ENCODE results near the gene EHMT1.

DNA sequence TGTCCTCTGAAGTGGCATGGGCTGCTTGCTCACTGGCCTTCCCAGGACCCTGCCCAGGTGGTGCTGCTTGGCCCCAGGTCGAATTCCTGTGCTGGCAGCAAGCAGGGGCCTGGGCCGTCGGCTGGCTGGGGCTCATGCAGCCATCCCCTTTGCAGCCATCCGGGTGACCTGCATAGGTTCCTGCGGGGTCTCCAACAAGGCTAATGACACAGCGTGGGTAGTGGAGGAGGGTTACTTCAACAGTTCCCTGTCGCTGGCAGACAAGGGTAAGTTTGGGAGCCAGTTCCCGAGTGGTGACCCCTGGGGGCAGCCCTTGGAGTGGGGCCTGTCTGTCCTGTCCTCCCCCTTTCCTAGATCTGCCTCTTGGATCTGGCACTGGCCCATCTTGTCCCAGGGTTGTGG, 6.1 kb upstream of the EHMT1 start:
- TF ChIP-seq YY1 (IDR thresholded peaks at IDR 0.05; ENCODE audit: low read depth) (no peak), REST (IDR thresholded peaks at IDR 0.05; ENCODE audit: low read depth) (no peak), ZBTB7A (IDR thresholded peaks at IDR 0.05; ENCODE audit: low read depth) (no peak; the same call in 1 of the 2 replicates), FOXM1 (IDR thresholded peaks at IDR 0.05; ENCODE audit: borderline replicate concordance, low read depth) (no peak), RAD21 (IDR thresholded peaks at IDR 0.05; ENCODE audit: low read depth) (no peak), EP300 (IDR thresholded peaks at IDR 0.05; ENCODE audit: borderline replicate concordance) (no peak), CREB1 (IDR thresholded peaks at IDR 0.05; ENCODE audit: low read depth) (no peak), TEAD4 (IDR thresholded peaks at IDR 0.05) (no peak)
- TF ChIP-seq, protein P1, sequence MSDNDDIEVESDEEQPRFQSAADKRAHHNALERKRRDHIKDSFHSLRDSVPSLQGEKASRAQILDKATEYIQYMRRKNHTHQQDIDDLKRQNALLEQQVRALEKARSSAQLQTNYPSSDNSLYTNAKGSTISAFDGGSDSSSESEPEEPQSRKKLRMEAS (IDR thresholded peaks at IDR 0.05) = no peak
